NCI-H345 (cell line): ENCODE measurements around the gene GLI3.

Experiments
- DNase-seq: peaks from one replicate; lab custom pipeline; 2025; lab: John Stamatoyannopoulos, UW

Gene GLI3

GRCh38 chr7:42105554-42106358 is 131.3 kb downstream of the GLI3 start:
- DNase-seq, result no peak

- DNase-seq, result no peak
These were observed 132.3 kb downstream of the GLI3 start for GRCh38 chr7:42104694-42105093.

GRCh38 chr7:42104231-42104630 is 132.8 kb downstream of the GLI3 start:
- no peak for DNase-seq

GRCh38 chr7:42103456-42103855 is 133.6 kb downstream of the GLI3 start:
- DNase-seq, result no peak

GRCh38 chr7:42103020-42103419 is 134.0 kb downstream of the GLI3 start:
- DNase-seq, result no peak

GRCh38 chr7:42102301-42102700 is 134.7 kb downstream of the GLI3 start:
- no peak for DNase-seq

- no peak for DNase-seq
These were observed 136.9 kb downstream of the GLI3 start for GRCh38 chr7:42100156-42100508.

- no peak for DNase-seq
These were observed 137.4 kb downstream of the GLI3 start for GRCh38 chr7:42099470-42100155.

GRCh38 chr7:42099066-42099465 is 137.9 kb downstream of the GLI3 start:
- DNase-seq, result no peak

- DNase-seq, result no peak
These were observed 139.3 kb downstream of the GLI3 start for GRCh38 chr7:42097752-42098151.

GRCh38 chr7:42096681-42097561 is 140.1 kb downstream of the GLI3 start:
- DNase-seq, result no peak

GRCh38 chr7:42096268-42096667 is 140.7 kb downstream of the GLI3 start:
- DNase-seq, result no peak

GRCh38 chr7:42095791-42096190 is 141.2 kb downstream of the GLI3 start:
- no peak for DNase-seq

GRCh38 chr7:42093349-42093905 is 143.6 kb downstream of the GLI3 start:
- no peak for DNase-seq

- DNase-seq, result no peak
These were observed 145.3 kb downstream of the GLI3 start for GRCh38 chr7:42091461-42092291.

- no peak for DNase-seq
These were observed 146.2 kb downstream of the GLI3 start for GRCh38 chr7:42090806-42091205.

- DNase-seq, result no peak
These were observed 147.0 kb downstream of the GLI3 start for GRCh38 chr7:42090056-42090455.

GRCh38 chr7:42087616-42088015 is 149.4 kb downstream of the GLI3 start:
- DNase-seq, result no peak

GRCh38 chr7:42085531-42085930 is 151.5 kb downstream of the GLI3 start:
- DNase-seq, result no peak

- no peak for DNase-seq
These were observed 152.7 kb downstream of the GLI3 start for GRCh38 chr7:42084263-42084662.

GRCh38 chr7:42083284-42083683 is 153.7 kb downstream of the GLI3 start:
- DNase-seq, result no peak
